ENCODE data around the gene ROBO1.

DNA sequence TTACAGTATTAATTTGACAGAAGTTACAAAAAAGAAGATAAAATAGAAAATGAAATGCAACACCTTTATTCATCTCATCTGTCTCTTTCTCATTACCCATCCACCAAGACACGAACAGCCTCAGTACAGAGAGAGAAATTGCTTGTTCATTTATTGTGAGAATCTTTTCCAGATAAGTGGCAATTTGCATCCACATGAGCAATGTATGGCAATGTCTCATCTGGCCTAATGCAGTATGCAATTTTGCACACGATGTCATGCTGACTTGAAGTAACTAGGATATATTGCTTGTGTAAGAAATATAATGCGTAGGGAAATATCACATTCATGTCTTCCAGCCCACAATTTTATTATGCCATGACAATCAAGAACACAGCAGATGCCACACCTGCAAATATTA lies 866.9 kb downstream of the ROBO1 start:
- no peak for TF ChIP-seq FOXK1 (CRISPR knock-in tag; IDR thresholded peaks at IDR 0.05; ENCODE audit: borderline replicate concordance, low read depth)
- TF ChIP-seq ZNF572 (CRISPR knock-in tag; IDR thresholded peaks at IDR 0.05): no peak
- no peak for TF ChIP-seq TBL1XR1 (IDR thresholded peaks at IDR 0.05; ENCODE audit: borderline replicate concordance, low read length, partially characterized antibody)
- TF ChIP-seq, protein P1, sequence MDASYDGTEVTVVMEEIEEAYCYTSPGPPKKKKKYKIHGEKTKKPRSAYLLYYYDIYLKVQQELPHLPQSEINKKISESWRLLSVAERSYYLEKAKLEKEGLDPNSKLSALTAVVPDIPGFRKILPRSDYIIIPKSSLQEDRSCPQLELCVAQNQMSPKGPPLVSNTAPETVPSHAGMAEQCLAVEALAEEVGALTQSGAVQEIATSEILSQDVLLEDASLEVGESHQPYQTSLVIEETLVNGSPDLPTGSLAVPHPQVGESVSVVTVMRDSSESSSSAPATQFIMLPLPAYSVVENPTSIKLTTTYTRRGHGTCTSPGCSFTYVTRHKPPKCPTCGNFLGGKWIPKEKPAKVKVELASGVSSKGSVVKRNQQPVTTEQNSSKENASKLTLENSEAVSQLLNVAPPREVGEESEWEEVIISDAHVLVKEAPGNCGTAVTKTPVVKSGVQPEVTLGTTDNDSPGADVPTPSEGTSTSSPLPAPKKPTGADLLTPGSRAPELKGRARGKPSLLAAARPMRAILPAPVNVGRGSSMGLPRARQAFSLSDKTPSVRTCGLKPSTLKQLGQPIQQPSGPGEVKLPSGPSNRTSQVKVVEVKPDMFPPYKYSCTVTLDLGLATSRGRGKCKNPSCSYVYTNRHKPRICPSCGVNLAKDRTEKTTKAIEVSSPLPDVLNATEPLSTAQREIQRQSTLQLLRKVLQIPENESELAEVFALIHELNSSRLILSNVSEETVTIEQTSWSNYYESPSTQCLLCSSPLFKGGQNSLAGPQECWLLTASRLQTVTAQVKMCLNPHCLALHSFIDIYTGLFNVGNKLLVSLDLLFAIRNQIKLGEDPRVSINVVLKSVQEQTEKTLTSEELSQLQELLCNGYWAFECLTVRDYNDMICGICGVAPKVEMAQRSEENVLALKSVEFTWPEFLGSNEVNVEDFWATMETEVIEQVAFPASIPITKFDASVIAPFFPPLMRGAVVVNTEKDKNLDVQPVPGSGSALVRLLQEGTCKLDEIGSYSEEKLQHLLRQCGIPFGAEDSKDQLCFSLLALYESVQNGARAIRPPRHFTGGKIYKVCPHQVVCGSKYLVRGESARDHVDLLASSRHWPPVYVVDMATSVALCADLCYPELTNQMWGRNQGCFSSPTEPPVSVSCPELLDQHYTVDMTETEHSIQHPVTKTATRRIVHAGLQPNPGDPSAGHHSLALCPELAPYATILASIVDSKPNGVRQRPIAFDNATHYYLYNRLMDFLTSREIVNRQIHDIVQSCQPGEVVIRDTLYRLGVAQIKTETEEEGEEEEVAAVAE (CRISPR knock-in tag; IDR thresholded peaks at IDR 0.05; ENCODE audit: borderline replicate concordance): no peak
